Germinal center (tissue), 1 donor: ENCODE results near the gene SLC35F1.

Experiments
- DNase-seq: peaks from one replicate; pipeline ENCODE4 v3.0.0; 2012; ENCODE audit warnings: mixed read lengths, low spot score

Gene SLC35F1

GRCh38 chr6:118122801-118123200, 215.7 kb downstream of the SLC35F1 start:
- DNase-seq, result no peak

DNA sequence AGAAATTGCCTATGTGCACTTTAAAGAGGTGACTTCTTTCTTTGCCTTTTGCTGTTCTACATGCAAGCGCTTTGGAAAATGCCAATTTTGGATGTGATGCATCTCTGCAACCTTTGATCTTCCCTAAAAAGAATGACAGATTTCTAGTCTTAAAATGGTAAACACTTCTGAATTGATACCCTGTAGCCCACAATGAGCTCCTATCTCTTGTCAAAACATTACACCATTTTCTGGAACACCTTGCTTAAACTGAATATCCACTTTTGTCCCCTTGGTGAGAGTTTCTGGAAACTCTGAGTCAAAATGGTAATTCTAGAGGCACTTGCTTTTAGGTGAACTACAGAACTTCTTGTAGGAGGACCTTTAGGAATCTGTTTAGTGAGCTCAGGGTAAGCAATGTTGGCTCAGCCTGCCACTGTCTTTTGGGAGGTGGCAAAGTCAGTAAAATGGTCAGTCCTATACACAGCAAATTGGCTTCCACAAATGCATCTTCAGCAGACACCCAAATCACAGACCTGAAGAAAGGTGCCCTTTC, 216.5 kb downstream of the SLC35F1 start:
- DNase-seq, result no peak

- DNase-seq, result no peak
These were observed 217.8 kb downstream of the SLC35F1 start for GRCh38 chr6:118124851-118125250.

DNA sequence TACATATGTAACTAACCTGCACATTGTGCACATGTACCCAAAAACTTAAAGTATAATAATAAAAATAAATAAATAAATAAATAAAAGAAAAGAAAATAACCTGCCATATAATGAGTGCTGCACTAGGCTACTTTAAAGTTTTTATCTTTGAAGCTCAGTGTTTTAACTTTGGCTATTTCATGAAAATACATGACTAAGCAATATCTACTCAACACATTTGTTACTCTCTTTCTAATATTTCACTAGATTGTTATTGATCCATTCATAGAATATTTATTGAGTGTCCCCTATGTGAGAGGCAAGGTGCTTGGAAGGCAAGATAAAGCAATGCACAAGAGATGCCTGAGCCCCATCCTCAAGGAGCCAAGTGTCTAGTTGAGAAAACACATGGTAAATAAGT, 221.7 kb downstream of the SLC35F1 start:
- no peak for DNase-seq

- DNase-seq, result no peak
These were observed 227.1 kb downstream of the SLC35F1 start for GRCh38 chr6:118134206-118134605.

GRCh38 chr6:118134736-118135135, 227.7 kb downstream of the SLC35F1 start:
- DNase-seq, result no peak

DNA sequence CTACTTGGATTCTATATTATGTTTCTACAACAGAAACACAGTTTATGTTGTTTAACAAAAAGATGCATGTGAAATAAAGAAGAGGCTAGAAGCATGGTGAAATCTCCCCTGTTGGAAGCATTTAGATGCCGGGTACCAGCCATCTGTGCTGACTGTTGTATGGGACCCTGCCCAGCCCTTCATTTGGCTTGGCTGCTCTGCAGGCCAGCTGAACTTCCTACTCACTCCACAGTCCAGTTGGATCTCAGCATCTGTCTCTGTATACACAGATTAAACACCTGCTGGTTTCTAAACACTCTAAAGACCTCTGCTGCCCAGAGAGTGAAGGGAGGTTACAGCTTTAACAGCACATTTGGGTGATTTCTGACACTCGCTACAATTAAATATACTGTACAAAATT, 228.3 kb downstream of the SLC35F1 start:
- DNase-seq, result no peak

DNA sequence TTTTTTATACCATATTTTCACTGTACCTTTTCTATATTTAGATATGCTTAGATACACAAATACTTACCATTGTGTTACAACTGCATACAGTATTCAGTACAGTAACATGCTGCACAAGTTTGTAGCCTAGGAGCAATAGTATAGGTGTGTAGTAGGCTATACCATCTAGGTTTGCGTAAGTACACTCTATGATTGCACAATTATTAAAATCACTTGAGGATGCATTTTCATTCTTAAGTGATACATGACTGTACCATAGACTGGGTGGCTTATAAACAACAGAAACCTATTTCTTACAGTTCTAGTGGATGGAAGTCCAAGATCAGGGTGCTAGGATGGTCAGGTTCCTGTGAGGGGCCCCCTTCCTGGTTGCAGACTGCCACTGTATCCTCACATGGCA, 234.1 kb downstream of the SLC35F1 start:
- no peak for DNase-seq

DNA sequence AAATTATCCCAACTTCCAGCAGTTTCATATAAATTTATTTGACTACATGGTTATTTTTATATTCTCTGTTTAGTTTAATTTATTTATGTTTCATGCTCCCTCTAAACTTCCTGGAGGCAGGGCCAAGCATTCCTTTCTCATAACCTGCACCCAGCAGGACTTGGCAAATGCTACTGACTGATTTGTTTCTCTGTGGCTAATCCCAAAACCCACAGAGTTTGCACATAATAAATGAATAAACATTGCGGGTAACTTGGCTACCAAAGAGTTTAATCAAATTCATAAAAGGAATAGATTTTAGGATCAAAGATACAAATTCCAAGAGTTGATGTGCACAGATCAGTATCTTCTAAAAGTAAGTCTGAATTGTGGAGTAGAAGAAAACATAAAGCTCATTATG, 239.5 kb downstream of the SLC35F1 start:
- DNase-seq, result no peak

- DNase-seq, result no peak
These were observed 240.4 kb downstream of the SLC35F1 start for GRCh38 chr6:118147511-118147910.

GRCh38 chr6:118148561-118148960, 241.5 kb downstream of the SLC35F1 start:
- DNase-seq, result no peak

DNA sequence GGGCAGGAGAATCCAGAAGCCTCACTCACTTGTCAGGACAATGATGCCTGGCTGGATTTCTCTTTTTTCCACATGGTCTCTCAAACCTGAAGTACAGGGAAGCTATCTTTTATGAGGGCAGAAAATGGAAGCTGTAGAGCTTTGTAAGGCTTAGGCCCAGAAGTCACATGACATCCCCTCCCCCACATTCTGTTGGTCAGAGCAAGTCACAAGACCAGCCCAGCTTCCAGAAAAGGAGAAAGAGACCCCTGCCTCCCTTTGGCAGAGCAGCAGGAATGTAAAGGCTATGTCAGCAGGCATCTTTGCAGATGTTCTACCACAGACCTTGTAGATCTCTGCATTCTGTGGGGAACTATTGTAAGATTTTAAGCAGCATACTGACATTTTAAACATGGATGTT, 245.5 kb downstream of the SLC35F1 start:
- no peak for DNase-seq

DNA sequence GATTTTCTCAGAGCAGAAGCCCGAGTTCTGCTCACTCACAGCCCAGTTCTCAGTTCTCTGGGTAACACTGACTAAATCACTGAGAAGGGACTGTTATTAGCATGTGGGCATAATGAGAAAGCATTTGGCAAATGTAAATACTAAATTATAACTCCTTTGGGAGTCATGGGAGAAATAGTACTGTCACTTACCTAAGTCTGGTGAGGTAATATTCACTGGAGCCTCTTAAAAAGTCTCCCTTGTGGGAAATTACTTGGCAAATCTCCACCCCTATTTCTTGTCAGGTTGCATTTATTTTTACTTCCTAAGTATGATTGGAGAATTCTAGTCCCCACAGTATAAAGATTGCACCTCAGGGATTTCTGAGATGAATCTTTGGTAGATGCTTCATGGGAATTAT, 254.3 kb downstream of the SLC35F1 start:
- no peak for DNase-seq

DNA sequence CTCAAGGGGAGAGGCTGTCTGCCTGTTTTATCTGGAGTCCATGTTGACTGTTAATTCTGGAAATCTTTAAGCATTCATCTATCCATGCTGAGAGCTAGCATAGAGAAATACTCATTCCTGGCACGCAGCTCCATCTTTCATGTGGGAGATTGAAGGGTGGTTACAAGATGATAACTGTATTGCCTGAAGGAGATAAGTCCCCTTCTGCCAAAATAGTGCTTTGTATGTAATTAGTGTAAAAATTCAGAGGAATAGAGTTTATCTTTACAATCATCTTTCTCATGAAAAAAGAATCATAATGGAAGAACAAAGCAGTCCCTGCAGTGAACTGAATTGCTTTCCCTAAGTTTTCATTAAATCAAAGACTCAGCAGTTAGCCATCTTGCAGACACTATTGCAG, 256.5 kb downstream of the SLC35F1 start:
- DNase-seq, result no peak

DNA sequence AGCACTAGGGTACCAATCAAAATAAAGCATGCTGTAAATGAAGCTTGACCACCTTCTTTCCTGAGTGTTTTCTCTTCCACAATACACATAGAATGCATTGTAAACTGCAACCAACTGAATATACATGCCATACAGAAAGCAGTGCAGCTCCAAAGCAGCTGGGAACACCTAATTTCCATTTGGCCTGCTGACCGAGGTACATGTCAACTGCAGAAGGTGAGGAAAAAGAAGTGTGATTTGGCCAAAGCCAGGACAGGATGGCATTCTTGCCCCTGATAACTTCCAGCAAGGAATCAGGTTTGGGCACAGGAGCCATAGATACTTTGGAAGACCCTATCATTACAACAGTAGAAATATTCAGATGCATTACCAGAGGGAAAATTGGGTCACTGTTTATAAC, 258.4 kb downstream of the SLC35F1 start:
- no peak for DNase-seq

GRCh38 chr6:118168421-118168820, 261.4 kb downstream of the SLC35F1 start:
- no peak for DNase-seq

DNA sequence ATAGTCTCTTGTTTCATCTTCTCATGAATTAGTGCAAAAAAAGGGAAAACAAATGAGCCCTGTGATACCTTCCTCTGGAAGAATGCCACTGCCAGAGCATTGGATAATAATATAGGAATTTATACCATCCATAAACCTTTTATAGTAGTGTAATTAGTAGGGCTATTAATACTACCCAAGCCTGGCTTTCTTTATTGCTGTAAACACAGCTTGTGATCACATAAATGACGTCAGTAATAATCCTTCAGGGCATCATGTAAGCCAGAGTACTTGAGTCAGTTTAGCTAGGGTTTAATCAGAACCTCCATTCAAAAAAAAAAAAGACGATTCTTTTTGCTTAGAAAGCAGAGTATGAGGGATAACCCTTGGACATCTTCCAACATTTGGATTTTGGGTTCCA, 264.8 kb downstream of the SLC35F1 start:
- DNase-seq, result no peak

- no peak for DNase-seq
These were observed 267.0 kb downstream of the SLC35F1 start for GRCh38 chr6:118174071-118174470.

DNA sequence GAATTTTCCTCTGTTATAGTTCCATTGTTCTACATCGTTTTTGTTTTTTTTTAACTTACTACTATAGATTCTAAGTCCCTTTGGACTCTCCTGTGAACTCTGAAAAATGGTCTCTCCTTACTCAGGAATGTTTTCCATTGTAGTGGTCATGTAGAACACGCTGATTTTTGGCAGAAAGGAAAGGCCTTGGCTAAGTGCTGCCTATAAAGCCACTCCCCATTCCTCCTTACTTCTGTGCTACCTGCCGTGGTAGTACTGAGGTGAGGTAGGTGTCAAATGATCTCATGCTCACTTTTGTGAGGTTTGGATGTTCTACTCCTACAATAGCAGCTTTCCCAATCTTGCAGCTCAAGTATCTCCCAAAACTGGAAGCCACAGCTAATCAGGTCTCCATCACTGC, 270.7 kb downstream of the SLC35F1 start:
- no peak for DNase-seq

DNA sequence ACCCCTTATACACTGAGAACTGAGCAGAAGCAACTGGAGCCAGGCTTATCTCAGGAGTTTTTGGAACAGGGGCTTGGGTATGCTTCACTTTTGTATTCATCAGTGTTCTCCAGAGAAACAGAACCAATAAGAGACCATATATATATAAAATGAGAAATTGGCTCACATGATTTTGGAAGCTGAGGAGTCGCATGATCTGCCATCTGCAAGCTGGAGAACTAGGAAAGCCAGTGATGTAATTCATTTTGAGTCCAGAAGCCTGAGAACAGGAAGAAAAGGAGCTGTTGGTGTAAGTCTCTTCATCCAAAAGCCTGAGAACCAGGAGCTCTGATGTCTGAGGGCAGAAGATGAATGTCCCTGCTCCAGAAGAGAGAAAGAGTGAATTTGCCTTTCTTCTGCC, 272.0 kb downstream of the SLC35F1 start:
- no peak for DNase-seq

GRCh38 chr6:118186672-118187567, 279.9 kb downstream of the SLC35F1 start:
- no peak for DNase-seq

GRCh38 chr6:118187568-118188164, 280.6 kb downstream of the SLC35F1 start:
- DNase-seq, result no peak

DNA sequence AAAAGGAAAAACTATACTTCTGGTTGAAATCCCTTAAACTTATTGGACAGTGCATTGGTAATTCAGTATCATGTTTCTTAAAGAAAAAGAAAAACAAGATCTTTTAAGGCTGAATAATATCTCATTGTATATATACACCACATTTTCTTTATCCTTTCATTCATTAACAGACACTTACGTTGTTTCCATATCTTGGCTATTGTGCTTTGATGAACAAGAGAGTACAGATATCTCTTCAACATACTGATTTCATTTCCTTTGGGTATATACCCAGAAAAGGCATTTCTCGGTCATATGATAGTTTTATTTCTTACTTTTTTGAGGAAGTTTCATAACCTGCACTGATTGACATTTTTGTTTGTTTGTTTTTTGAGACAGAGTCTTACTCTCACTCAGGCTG, 281.5 kb downstream of the SLC35F1 start:
- DNase-seq, result no peak
